ENCODE data around the gene C1orf50.
A peak's percentile ranks its signal among the peaks of the same experiment; 100 is the strongest.
"Not testable (repeated sequence)": the region's sequence is repeated elsewhere in the genome, so short reads cannot be mapped to it uniquely, and the experiment has no call there.

C1orf50 gene

DNA sequence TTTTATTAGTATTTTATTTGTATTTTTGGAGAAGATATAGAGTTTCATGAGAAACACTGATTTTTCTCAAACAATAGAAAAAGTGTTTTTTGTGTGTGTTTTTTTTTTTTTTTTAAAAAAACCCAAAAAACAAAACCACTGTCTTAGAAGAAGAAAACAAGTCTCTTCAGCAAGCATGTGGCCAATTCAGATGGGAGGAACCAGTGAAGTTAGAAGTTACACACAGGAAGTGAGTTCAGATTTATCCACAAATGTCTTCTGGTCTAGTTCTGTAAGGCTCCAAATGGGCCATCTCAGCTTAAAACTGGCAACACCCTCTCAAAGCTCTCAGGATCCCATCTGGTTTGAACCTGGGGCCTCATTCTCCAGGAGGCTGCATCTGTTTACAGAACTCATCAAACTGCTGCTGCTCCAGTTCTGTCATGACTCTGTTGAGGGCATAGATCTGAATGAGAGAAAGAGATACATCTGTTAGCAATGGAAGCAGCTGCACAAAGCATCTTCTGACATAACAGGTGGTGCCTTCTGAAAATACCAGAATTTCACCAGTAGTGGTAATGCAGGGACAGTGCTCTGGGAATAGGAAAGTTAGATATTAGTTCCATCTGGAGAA lies 40.1 kb downstream of the C1orf50 start:
- no peak for DNase-seq

DNA sequence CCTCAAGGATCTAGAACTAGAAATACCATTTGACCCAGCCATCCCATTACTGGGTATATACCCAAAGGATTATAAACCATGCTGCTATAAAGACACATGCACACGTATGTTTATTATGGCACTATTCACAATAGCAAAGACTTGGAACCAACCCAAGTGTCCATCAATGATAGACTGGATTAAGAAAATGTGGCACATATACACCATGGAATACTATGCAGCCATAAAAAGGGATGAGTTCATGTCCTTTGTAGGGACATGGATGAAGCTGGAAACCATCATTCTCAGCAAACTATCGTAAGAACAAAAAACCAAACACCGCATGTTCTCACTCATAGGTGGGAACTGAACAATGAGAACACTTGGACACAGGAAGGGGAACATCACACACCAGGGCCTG lies 47.8 kb downstream of the C1orf50 start:
- not testable (repeated sequence) for DNase-seq

DNA sequence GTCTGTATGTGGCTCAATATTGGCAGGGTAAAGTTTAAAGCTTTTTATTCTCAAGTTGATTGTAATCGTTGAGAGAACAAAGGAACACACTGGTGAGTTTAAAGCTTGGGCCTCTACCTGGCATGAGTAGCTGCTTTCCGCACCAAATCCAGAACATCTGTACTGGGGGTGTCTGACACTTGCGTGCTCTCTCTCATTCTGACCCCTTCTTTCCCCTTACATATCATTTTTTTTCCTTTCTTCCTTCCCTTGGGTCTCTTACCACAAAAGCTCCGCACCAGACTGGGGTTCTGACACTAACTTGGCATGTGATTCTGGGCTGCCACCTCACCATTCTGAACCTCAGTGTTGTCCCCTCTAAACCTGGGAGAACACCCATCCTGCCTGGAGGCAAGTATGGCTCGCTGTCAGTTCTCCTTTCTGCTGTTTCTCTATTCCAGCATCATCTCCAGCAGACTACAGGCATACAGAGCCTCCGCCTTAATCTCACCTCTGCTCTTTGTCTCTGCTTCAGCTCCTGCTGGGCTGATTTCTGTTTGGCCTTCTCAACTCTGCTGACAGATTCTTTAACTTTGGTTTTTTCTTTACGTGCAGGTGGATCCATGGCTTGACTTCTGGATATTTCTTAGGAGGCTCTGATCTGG lies 49.0 kb downstream of the C1orf50 start:
- DNase-seq: no peak

DNA sequence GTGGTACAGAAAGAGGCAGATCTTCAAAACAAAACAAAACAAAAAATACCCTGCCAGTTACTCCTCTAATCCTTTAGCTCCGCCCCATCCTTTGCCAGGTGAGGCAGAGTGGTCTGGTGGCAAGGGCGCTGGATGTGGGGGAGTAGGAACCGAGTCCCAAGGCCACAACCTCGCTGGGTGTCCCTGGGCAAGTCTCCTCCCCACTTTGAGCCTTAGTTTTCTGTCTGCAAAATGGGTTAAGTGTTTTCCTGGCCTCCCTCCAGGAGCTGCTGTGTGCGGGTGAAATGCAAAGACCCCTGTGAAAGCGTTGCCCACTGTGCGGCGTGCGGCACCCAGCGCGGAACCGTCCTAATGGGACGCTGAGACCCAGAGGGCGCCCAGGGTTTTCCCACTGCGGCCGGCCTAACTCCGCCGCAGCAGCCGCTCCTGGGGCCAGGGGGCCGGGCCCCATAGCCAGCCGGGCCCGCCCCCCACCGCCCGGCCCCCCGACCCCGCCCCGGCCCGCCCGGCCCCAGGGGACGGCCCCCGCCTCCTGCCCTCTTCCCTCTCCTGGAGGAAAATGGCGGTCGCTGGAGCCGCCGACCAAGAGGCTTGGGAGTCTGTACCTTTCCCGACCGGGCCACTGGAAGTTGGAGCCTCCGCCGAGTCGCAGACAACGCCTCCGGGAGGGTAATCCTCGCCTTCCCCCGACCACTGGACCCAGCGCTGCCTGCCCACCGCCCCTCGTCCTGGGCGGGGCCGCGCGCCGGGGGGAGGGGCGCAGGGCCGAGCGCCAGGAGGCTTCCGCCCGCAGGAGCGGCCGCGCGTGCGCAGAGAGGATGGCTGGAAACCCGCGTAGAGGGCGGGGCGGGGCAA lies 49.8 kb downstream of the C1orf50 start, which contains the start of the genes ERMAP and SVBP:
Gene ERMAP (plus strand): TSS at position 538 of the 855 bp plus-strand sequence. CDS start 13,327 bp downstream, outside the sequence.
Gene SVBP (minus strand): TSS at position 813 of the 855 bp plus-strand sequence. CDS start 853 bp downstream, outside the sequence.
- peak; percentile 94 for DNase-seq

DNA sequence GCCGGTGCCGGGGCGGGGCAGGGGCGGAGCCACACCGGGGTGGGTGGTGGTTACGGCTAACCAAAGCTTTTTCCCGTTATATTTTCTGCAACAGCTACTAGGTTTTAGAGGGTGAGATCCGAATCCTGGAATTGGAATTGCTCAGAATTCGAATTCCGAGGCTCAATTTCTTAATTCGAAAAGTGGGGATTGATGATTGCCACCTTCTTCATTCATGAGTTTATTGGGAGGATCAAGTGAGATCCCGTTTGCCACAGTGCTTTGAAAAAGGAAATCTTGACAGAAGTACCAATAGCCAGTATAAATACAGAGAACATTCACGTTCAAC lies 50.4 kb downstream of the C1orf50 start:
- DNase-seq: no peak

DNA sequence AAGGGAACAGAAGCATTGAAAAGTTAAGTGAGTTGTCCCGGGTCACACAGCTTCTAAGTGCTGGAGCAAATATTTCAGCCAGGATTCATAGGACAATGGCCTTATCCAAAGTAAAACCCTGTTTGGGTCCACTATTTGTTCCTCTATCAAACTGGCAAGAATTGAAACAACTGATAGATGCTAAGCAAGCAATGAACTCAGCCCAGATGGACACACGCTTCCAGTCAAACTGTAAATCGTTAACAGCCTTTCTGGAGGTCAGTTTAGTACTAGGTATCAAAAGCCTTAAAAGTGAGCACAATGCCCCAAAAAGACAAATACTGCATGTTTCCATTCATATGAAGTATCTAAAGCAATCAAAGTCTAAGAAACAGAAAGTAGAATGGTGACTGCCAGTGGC lies 50.9 kb downstream of the C1orf50 start:
- DNase-seq: no peak

DNA sequence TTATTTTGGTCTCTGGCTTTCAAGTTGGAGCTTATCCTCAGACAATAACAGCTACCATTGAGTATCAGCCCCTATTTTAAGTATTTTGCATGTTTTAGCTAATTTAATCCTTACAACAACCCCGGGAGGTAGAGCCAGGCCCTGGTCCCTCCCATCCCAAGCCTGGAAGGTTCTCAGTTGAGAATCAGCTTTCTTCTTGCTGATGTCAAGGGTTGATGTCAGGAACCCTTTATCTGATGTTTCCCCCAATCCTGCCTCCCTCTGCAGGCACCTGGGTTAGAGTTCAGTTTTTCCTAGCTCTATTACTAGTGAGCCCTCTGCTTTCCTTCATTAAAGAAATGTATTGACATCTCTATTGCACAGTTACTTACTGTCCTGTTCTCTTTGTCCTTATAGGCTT lies 53.8 kb downstream of the C1orf50 start:
- DNase-seq: no peak

DNA sequence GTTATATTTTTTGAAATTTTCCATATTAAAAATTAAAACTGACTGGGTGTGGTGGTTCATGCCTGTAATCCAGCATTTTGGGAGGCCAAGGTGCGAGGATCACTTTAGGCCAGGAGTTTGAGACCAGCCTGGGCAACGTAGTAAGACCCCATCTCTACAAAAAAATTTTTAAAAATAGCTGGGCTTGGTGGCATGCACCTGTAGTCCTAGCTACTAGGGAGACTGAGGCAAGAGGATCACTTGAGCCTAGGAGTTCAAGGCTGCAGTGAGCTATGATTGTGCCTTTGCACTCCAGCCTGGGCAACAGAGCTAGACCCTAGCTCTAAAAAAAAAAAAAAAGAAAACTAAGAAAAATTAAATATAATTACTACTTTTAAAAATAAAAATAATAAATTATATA lies 54.6 kb downstream of the C1orf50 start:
- DNase-seq: no peak

DNA sequence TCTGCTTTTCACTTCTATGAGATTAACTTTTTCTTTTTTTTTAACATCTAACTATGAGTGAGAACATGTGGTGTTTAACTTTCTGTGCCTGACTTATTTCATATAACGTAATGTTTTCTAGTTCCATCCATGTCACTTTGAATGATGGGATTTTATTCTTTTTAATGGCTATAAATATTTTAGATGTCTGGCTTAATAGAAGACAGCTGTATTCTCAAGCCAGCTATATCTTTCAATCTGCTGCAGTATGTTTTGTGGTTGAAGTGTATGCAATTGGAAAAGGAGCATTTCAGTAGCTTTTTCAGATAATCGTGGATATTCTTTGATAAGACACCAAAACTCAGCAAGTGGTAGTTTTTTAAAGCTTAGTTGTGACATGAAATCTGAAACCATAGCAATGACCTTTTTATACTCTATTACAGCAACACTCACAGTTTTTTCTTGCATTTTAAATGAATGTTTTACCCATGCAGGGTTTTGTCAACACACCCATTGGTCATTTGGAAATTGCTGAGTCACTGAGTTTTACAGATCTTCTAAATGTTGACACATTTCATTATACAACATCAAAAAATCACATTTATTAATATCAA lies 55.8 kb downstream of the C1orf50 start:
- DNase-seq: no peak

DNA sequence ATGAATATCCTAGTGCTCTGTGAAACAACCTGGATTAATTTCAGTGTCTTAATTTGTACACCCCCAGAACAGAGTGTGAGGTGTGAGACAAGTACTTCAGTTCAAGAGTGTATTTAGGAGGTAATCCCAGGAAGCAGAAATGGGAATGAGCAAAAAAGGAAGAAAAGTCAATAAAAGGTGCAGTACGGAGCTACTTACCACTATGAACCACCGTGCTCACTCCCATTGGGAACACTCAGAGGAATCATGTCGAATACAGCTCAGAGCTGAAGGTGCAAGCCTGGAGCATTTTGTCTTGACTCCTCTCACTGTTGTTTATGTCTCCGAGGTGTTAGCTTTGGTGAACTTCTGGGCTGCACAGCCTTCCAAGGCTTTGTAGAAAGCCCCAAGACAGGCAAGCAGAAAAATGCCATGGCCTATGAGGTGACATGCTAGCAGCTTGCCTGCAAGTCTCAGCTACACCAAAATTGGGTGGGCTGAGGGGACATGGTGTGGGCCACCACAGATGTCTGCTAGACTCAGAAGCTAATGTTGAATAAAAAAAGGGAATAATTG lies 57.5 kb downstream of the C1orf50 start:
- no peak for DNase-seq

DNA sequence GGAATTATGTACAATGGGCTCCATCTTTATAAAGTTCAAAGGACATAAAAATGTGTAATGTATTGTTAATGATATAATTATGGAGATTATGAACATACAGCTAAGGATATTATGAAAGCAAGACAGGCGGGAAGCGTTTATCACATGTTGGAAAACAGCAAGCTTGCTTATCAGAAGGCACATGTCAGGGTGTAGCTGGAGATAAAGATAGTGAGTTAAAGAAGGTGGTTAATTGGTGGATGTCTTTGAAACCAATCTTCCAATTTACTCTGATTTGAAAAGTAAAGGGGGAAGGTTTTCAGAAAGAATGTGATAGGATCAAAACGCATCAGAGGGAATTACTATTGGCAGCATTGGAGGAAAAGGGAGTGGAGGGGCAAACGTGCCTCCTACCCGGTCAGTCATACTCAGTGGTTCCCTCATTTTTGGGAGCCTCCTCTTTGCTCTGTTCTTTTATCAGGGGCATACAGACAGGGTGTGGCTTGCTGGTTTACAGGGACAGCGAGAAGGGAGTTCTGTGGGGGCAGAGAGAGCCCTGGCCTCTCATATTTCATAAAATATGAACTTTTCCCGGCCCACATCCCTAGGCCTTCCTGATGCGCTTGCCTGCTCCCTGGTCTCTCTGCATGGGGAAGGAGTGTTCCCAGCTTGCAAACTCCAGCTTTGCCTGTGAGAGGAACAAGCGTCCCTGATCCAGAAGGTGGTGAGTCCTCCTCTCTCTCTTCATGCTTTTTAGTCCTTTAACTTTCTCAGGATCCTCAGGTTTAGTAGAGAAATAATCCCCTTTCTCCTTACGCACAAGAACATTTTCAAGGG lies 58.2 kb downstream of the C1orf50 start:
- DNase-seq: no peak

Data from NCI-H1092 (cell line).